GM21528 (cell line): Measurements from ENCODE around the gene BCAS3.

Source experiments
- ATAC-seq: cut with Tn5 transposase; IDR thresholded peaks from one replicate; pipeline ENCODE4 v1.9.1; 2021; ENCODE audit warnings: mild to moderate bottlenecking, moderate library complexity; ENCODE audit not compliant: unreplicated experiment, low FRiP score

BCAS3 gene

DNA sequence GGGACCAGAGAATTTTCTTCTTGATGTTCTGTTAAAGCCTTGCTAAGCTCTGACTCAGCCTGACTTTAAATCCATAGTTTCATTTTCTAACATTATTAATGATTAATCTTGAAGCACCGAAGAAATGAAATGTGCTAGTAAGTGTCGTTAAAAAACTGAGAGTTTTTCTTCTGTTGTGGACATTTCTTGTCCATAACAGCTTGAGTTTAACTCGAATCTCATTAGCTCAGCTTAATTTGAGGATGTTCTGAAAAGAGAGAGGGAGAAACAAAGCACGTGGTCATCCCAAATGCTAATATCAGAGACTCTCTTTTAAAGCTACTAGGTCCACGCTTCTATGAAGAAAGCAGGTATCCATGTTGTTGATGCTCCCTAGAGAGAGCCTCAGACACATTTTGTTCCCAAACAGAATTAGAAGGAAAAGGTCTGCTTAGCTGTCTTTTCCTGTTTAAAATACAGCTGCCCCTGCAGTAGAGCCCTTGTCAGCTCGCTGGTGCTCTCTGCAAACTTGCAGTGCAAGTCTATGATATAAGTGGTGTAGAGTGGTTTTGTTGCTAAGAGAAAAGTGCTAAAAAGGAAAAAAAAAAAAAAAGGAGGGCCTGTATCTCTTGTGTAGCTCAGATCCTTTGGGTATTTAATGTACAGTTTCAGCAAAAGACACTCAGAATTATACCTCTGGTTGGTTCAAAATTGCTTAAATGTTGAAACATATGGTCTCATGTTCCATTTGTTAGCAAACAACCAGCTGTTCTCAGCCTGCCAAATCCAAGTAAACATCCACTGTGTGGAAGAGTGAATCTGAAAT is 530.9 kb downstream of the BCAS3 start:
- ATAC-seq, result no peak

GRCh38 chr17:61209106-61209439 is 531.4 kb downstream of the BCAS3 start:
- no peak for ATAC-seq

DNA sequence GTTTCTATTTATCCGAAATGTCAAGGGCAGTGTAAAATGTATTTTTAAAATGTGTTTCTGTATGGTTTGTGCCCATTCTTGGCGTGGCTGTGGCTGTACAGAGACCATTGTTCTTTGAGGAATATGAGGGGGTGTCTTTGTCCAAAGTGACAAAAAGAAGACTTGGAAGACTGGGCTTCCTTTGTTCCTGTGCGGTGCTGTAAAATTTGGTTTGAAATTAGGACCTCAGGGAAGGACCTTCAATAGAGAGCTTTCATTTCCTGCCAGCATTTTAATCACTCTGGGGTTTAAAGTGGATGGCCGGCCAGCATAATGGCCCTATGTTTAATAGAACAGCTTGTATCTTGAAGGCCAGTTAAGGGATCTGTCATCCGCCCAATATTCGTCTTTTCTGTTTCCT is 531.9 kb downstream of the BCAS3 start:
- ATAC-seq, result no peak

GRCh38 chr17:61211236-61211635 is 533.6 kb downstream of the BCAS3 start:
- ATAC-seq, result no peak

GRCh38 chr17:61212655-61213054 is 535.0 kb downstream of the BCAS3 start:
- no peak for ATAC-seq

DNA sequence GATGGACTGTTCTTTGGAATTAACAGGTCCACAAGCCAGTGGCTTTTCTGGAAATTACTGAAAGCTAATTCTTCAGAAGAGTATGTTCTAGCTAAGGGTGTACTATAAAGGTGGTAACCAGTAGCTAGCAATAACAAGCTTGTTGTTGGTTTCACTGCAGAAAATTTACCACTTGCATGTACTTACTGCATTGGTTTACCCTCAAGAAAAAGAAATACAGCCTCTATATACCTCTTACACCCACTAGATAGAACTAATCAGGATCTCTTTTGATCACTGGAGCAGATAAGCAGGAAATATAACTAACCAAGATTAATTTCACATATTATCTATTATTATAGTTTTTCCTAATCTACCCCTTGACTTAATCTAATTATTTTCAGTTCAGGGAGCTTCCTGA is 537.1 kb downstream of the BCAS3 start:
- ATAC-seq, result no peak

DNA sequence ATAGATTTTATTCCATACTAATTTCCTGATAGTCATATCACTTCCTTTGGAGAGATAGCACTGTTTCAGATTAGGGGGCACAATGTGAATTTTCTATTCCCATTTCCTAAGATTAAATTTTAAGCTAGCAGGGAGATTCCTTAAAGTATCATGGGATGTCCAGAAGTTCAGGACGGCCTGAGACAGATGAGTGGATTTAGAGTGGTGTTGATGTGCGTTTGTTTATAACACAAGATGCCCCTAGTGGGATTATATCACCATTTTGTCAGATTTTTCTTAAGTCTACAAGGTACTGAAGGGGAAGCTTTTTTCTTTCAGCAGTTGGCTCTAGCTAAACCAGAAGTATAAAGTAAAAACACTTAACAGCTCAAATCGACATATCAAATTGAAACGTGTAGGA is 538.4 kb downstream of the BCAS3 start:
- no peak for ATAC-seq

GRCh38 chr17:61217878-61218437 is 540.3 kb downstream of the BCAS3 start:
- no peak for ATAC-seq

GRCh38 chr17:61218438-61218837 is 540.8 kb downstream of the BCAS3 start:
- ATAC-seq, result no peak

DNA sequence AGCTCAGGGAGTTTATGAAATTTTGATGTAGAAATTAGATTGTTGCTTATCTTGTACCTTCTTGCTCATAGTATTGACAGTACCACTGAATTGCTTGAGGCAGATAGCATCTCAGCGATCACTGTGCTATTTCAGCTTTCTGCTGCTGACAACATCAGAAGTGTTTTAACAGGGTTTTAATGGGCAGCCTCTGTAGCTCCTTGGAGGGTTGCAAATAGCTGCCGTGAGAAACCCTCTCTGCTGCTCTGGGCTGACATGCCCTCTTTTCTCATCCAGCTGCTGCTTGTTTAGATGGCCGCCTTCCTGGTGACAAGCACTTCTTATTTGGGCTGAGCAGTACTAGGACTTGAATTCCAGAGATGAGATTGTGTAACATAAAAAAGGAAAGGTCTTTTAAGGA is 541.8 kb downstream of the BCAS3 start:
- no peak for ATAC-seq

GRCh38 chr17:61221181-61221580 is 543.5 kb downstream of the BCAS3 start:
- no peak for ATAC-seq

DNA sequence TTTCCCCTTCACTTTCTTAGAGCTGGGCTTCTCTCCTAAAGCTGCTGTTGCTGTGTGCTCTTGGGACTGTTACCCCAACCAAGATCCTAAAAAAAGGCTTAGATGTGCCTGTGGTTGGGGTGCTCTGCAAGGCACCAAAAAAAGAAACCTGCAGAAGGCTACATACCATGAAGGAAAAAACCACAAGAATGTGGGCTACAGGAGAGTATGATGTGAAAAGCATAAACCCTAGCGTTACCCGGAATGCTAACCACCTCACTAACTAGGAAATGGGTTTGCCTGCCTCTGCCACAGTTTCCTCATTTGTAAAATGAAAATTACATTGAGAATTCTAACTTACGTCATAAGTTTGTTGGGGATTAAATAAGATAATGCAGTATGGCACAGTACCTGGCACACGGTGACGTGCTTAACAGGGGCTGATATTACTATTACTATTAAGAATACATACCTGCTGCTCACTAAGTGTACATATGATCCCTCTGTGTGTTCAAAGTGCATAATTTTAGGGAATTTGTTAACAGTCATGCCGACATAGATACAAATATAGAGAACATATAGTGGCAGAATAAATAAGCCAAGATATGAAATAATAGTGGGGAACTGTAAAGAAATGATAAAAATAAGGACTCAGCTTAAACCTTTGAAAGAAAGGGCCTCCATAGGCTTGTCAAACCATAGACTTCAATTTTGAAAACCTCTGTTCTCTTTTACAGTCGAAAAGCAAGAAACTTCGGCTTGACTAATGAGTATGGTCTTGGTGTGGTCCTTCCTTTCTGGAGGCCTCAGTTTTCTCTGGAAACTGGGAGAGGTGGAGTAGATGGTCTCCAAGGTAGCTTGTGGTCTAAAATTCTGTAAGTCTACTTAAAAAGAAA is 544.2 kb downstream of the BCAS3 start:
- ATAC-seq, result no peak

DNA sequence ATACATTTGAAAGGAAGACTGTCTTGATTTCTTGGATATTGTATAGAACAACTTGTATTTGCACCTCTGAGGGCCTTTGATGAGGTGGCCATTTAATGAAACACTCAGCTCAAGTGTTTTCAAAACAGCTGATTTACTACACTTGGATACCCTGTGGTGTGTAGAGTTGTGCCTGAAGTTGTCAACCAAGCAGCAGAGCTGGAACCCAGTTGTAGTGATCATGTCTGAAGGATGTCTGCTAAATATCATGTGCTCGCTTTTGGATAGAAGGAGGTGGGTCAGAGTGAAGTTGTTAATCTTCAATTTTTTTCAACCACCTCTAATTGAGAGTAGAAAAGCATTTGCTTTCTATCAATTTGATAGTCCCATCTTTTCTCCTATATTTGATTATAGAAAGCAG is 546.1 kb downstream of the BCAS3 start:
- ATAC-seq, result no peak

GRCh38 chr17:61225178-61225882 is 547.7 kb downstream of the BCAS3 start:
- no peak for ATAC-seq

DNA sequence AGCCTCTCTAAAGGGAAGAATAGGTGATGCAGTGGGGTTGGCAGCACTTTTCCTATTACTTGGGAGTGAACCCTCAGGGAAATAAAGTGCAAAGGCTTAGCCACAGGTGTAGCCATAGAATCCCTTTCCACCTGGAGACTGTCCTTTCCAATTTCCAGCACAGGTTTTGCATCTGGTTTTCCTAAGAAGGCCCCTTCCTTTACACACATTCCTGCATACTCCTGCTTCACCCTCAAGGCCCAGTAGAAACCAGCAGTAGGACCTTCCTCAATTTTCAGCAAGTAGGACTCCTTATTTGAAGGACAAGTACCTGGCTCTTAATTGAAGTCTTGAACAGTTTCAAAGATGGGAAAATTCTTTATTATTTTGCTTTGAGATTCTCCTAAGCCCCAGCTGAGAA is 550.2 kb downstream of the BCAS3 start:
- ATAC-seq, result no peak

DNA sequence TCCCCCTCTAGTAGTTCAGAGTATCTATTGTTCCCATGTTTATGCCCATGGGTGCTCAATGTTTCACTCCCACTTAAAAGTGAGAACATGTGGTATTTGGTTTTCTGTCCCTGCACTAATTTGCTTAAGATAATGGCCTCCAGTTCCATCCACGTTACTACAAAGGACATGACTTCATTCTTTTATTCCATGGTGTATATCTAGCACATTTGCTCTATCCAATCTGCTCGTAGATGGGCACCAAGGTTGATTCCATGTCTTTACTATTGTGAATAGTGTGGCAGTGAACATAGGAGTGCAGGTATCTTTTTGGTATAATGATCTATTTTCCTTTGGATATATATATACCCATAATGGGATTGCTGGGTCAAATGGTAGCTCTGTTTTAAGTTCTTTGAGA is 552.8 kb downstream of the BCAS3 start:
- no peak for ATAC-seq

GRCh38 chr17:61230972-61231820 is 553.5 kb downstream of the BCAS3 start:
- ATAC-seq, result no peak

DNA sequence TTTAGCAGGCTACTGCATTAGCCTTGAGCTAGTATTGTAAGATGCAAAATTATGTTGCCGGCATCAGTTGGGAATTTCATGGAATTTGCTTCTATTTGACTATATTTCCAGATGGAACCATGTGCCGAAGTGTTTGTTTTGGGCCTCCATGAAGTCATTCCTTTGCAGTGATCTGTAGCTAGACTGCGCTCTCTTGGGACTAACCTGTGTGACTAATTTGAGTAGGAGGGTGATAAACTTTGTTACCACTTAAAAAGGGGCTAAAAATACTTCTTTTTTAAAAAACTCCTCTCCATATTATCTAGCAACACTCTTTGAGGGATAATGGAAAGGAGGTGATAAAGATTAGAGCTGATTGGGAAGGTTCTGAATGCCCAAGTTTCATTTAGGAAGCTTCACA is 555.2 kb downstream of the BCAS3 start:
- no peak for ATAC-seq

- ATAC-seq, result no peak
Observed at GRCh38 chr17:61233991-61234750, 556.5 kb downstream of the BCAS3 start.
